H1 (cell line): Measurements from ENCODE around the gene CHRD. TPM values are rescaled to one million over a fixed set of nuclear protein-coding genes. Genes with fewer than 3 reads are reported as not detected.

ENCODE experiments used
- CTCF ChIA-PET: fragments of 300-600 bp; sonication (Branson Sonifier 250); formaldehyde crosslinking; loops from one replicate; lab custom pipeline; 2021; ENCODE audit not compliant: partially characterized antibody; lab: Charles Lee
- POLR2A ChIA-PET: fragments of 300-600 bp; sonication (Branson Sonifier 250); formaldehyde crosslinking; loops from one replicate; lab custom pipeline; 2021; ENCODE audit warnings: inconsistent platforms; ENCODE audit not compliant: partially characterized antibody; lab: Charles Lee
- DNase-seq, 2 experiments: peaks; one replicate each; pipeline versions ENCODE4 v3.0.0 to v3.0.0-alpha.2; 2010 to 2022; ENCODE audit warnings: low spot score in 2 of 2, low read depth in 1 of 2, mixed read lengths in 1 of 2
- FAIRE-seq: peaks from 2 replicates; lab custom pipeline; 2011; peaks lifted over from hg19 to GRCh38; lab: Jason Lieb, UNC
- H2AFZ ChIP-seq: 2 replicates; pipeline ENCODE4 v1.8.1; 2012; ENCODE audit warnings: low read length, inconsistent platforms
- H2AK5ac ChIP-seq: 2 replicates; pipeline ENCODE4 v1.6.1; 2013; ENCODE audit warnings: low read depth, low read length
- H2BK120ac ChIP-seq: replicated peaks from 2 replicates; pipeline ENCODE3; 2013; ENCODE audit warnings: low read depth, low read length, inconsistent platforms
- H2BK12ac ChIP-seq: 2 replicates; pipeline ENCODE4 v1.6.1; 2013; ENCODE audit warnings: low read depth, low read length
- H2BK15ac ChIP-seq: 2 replicates; pipeline ENCODE4 v1.6.1; 2013; ENCODE audit warnings: low read length
- H2BK20ac ChIP-seq: 2 replicates; pipeline ENCODE4 v1.6.1; 2013; ENCODE audit warnings: low read length
- H2BK5ac ChIP-seq: 2 replicates; pipeline ENCODE4 v1.6.1; 2013; ENCODE audit warnings: low read depth, low read length
- H3K14ac ChIP-seq: 2 replicates; pipeline ENCODE4 v1.6.1; 2013; ENCODE audit warnings: inconsistent platforms; ENCODE audit not compliant: insufficient read length
- H3K18ac ChIP-seq: 2 replicates; pipeline ENCODE4 v1.6.1; 2013; ENCODE audit warnings: low read length; ENCODE audit errors: extremely low read depth
- H3K23ac ChIP-seq: 2 replicates; pipeline ENCODE4 v1.6.1; 2013; ENCODE audit warnings: inconsistent platforms; ENCODE audit not compliant: insufficient read length
- H3K23me2 ChIP-seq: 2 replicates; pipeline ENCODE4 v1.6.1; 2013; ENCODE audit warnings: low read depth, low read length
- H3K27ac ChIP-seq: 2 replicates; pipeline ENCODE4 v1.6.1; 2011; ENCODE audit warnings: low read depth, low read length, inconsistent platforms
- H3K27me3 ChIP-seq, 4 experiments: replicated peaks in 1 of 4; 1 replicate in 1 of 4; 2 replicates in 3 of 4; pipeline versions ENCODE4 v1.6.1 to v1.8.1; 2011 to 2013; ENCODE audit warnings: low read length in 3 of 4, mild to moderate bottlenecking in 3 of 4, inconsistent platforms in 2 of 4, mixed read lengths in 2 of 4, moderate library complexity in 1 of 4; ENCODE audit not compliant: control insufficient read depth in 3 of 4, insufficient read depth in 3 of 4; ENCODE audit errors: extremely low read depth in 1 of 4
- H3K36me3 ChIP-seq, 4 experiments: 2 replicates each; pipeline versions ENCODE4 v1.6.1 to v1.8.1; 2011 to 2013; ENCODE audit warnings: mild to moderate bottlenecking in 4 of 4, low read length in 3 of 4, moderate library complexity in 2 of 4, control low read depth in 1 of 4, inconsistent platforms in 1 of 4; ENCODE audit not compliant: insufficient read depth in 4 of 4, control insufficient read depth in 2 of 4
- H3K4ac ChIP-seq: replicated peaks from 2 replicates; pipeline ENCODE3; 2013; ENCODE audit warnings: low read length, low read depth, mixed read lengths, inconsistent platforms; ENCODE audit not compliant: insufficient read length
- H3K4me1 ChIP-seq, 4 experiments: replicated peaks in 1 of 4; 1 replicate in 1 of 4; 2 replicates in 3 of 4; pipeline versions ENCODE4 v1.6.1 to v1.8.1; 2011 to 2013; ENCODE audit warnings: low read length in 3 of 4, inconsistent platforms in 2 of 4, mixed read lengths in 1 of 4; ENCODE audit not compliant: insufficient read depth in 4 of 4, control insufficient read depth in 3 of 4
- H3K4me2 ChIP-seq, 2 experiments: 2 replicates each; pipeline versions ENCODE4 v1.6.1 to v1.8.1; 2011 to 2013; ENCODE audit warnings: low read depth in 2 of 2, low read length in 2 of 2, control low read depth in 1 of 2, inconsistent platforms in 1 of 2, mild to moderate bottlenecking in 1 of 2; ENCODE audit not compliant: insufficient read depth in 1 of 2
- H3K4me3 ChIP-seq, 4 experiments: fragments of 200-600, 300-600 bp in 1 of 4; sonication (generic), shearing (Covaris generic), sonication (Bioruptor Twin) in 1 of 4; 2 replicates each; pipeline versions ENCODE4 v1.5.1 to v1.8.1; 2011 to 2016; ENCODE audit warnings: low read length in 4 of 4, low read depth in 3 of 4, control low read depth in 2 of 4, inconsistent platforms in 2 of 4, mild to moderate bottlenecking in 2 of 4, mixed read lengths in 1 of 4, moderate library complexity in 1 of 4; ENCODE audit not compliant: insufficient read depth in 2 of 4; ENCODE audit errors: extremely low read depth in 1 of 4
- H3K56ac ChIP-seq: replicated peaks from 2 replicates; pipeline ENCODE3; 2013; ENCODE audit warnings: low read depth, mild to moderate bottlenecking, mixed read lengths, low read length, inconsistent platforms; ENCODE audit not compliant: insufficient read length
- H3K79me1 ChIP-seq: 2 replicates; pipeline ENCODE4 v1.6.1; 2013; ENCODE audit warnings: low read depth, low read length, control low read depth
- H3K79me2 ChIP-seq, 2 experiments: 2 replicates each; pipeline versions ENCODE4 v1.6.1 to v1.8.1; 2012 to 2013; ENCODE audit warnings: low read length in 2 of 2, mild to moderate bottlenecking in 2 of 2, inconsistent platforms in 1 of 2; ENCODE audit not compliant: insufficient read depth in 2 of 2, control insufficient read depth in 1 of 2
- H3K9ac ChIP-seq, 4 experiments: replicated peaks in 1 of 4; 1 replicate in 1 of 4; 2 replicates in 3 of 4; pipeline versions ENCODE4 v1.6.1 to v1.8.1; 2011 to 2013; ENCODE audit warnings: low read depth in 3 of 4, low read length in 3 of 4, control low read depth in 2 of 4, mild to moderate bottlenecking in 2 of 4, moderate library complexity in 2 of 4, inconsistent platforms in 1 of 4; ENCODE audit errors: extremely low read depth in 1 of 4
- H3K9me3 ChIP-seq, 2 experiments: 2 replicates each; pipeline versions ENCODE4 v1.6.1 to v1.8.1; 2012 to 2013; ENCODE audit warnings: mild to moderate bottlenecking in 2 of 2, moderate library complexity in 2 of 2, control low read depth in 1 of 2, inconsistent platforms in 1 of 2, low read depth in 1 of 2, low read length in 1 of 2, mixed read lengths in 1 of 2; ENCODE audit not compliant: insufficient read depth in 2 of 2
- H4K20me1 ChIP-seq, 2 experiments: replicated peaks in 1 of 2; 2 replicates each; pipeline versions ENCODE3 to v1.8.1; 2011 to 2013; ENCODE audit warnings: inconsistent platforms in 2 of 2, low read length in 2 of 2, mild to moderate bottlenecking in 1 of 2; ENCODE audit not compliant: insufficient read depth in 2 of 2, control insufficient read depth in 1 of 2
- H4K5ac ChIP-seq: 2 replicates; pipeline ENCODE4 v1.6.1; 2013; ENCODE audit warnings: low read length, low read depth, mixed read lengths, inconsistent platforms; ENCODE audit not compliant: insufficient read length
- H4K8ac ChIP-seq: 2 replicates; pipeline ENCODE4 v1.8.0; 2013; ENCODE audit warnings: mild to moderate bottlenecking, moderate library complexity, low read length, inconsistent platforms; ENCODE audit not compliant: insufficient read depth; ENCODE audit errors: extremely low read depth
- H4K91ac ChIP-seq: replicated peaks from 2 replicates; pipeline ENCODE3; 2013; ENCODE audit warnings: low read length, mixed read lengths, inconsistent platforms; ENCODE audit not compliant: insufficient read length
- ASH2L ChIP-seq: fragments of 200-600, 300-600 bp; sonication (generic); IDR thresholded peaks from one replicate; pipeline ENCODE4 v1.7.1; 2017; ENCODE audit warnings: low read length
- CHD1 ChIP-seq: IDR thresholded peaks from 2 replicates; pipeline ENCODE4 v1.6.1; 2012; ENCODE audit warnings: low read depth, low read length, improper control_type of control experiment
- CREB1 ChIP-seq: IDR thresholded peaks from 2 replicates; pipeline ENCODE4 v1.6.1; 2012; ENCODE audit warnings: inconsistent platforms
- GTF2F1 ChIP-seq: IDR thresholded peaks from 2 replicates; pipeline ENCODE4 v1.6.1; 2012; ENCODE audit warnings: low read depth, low read length, improper control_type of control experiment, borderline replicate concordance
- KDM5A ChIP-seq: fragments of 200-600 bp; IDR thresholded peaks from 2 replicates; pipeline ENCODE4 v1.7.1; 2012; ENCODE audit warnings: mild to moderate bottlenecking, low read length, inconsistent platforms, mixed read lengths
- MAFK ChIP-seq: IDR thresholded peaks from 2 replicates; pipeline ENCODE4 v1.6.1; 2012; ENCODE audit warnings: low read depth, mild to moderate bottlenecking, improper control_type of control experiment, low read length
- SAP30 ChIP-seq: fragments of 300-600 bp; sonication (generic); IDR thresholded peaks from 2 replicates; pipeline ENCODE4 v1.7.1; 2012; ENCODE audit warnings: low read length, moderate library complexity, mild to moderate bottlenecking, inconsistent platforms; ENCODE audit not compliant: insufficient read depth, insufficient replicate concordance
- SIX5 ChIP-seq: IDR thresholded peaks from 2 replicates; pipeline ENCODE4 v1.6.1; 2011; ENCODE audit warnings: mild to moderate bottlenecking, low read depth, low read length
- SP1 ChIP-seq: IDR thresholded peaks from 2 replicates; pipeline ENCODE4 v1.6.1; 2011; ENCODE audit warnings: low read depth, low read length
- SRF ChIP-seq: IDR thresholded peaks from 2 replicates; pipeline ENCODE4 v1.6.1; 2011; ENCODE audit warnings: mild to moderate bottlenecking, low read depth, low read length, moderate library complexity
- TAF7 ChIP-seq: optimal IDR thresholded peaks from 2 replicates; pipeline ENCODE3; 2011; ENCODE audit warnings: low read depth, mild to moderate bottlenecking, inconsistent platforms, low read length, moderate library complexity, borderline replicate concordance
- TCF12 ChIP-seq: IDR thresholded peaks from 2 replicates; pipeline ENCODE4 v1.6.1; 2011; ENCODE audit warnings: low read depth, mild to moderate bottlenecking, low read length
- WGBS, 2 experiments: shearing (Covaris generic) in 1 of 2; methylation state at CpG; one replicate each; pipeline versions ENCODE4 v1.1.6 to v1.1.7; 2013 to 2015; ENCODE audit warnings: low lambda C conversion rate in 2 of 2, mixed read lengths in 2 of 2, inconsistent platforms in 1 of 2, low coverage in 1 of 2, missing lambda C conversion rate in 1 of 2; ENCODE audit not compliant: insufficient replicate concordance in 2 of 2, insufficient coverage in 1 of 2, insufficient read length in 1 of 2; ENCODE audit errors: extremely low coverage in 1 of 2, missing lambda C conversion rate in 1 of 2; 5-methylcytosine and 5-hydroxymethylcytosine counted together
- polyA plus RNA-seq, 7 experiments: library from polyadenylated mRNA; depleted of rRNA in 3 of 7; stranded (reverse) in 5 of 7; unstranded in 2 of 7; fragments of >200 nt in 5 of 7; fragments of 200-250 nt in 2 of 7; gene quantifications; 1 replicate in 5 of 7; 2 replicates in 1 of 7; 4 replicates in 1 of 7; pipeline versions ENCODE4 v1.2.1 to v1.2.3, GENCODE V29; 2011 to 2013; ENCODE audit warnings: missing spikeins in 2 of 7, mixed read lengths in 2 of 7
- total RNA-seq: library from RNA; stranded (reverse); fragmentation: NEBNext Ultra II Directional; extraction: Animal tissue kit (Norgen Biotek cat#: 25700); gene quantifications from 2 replicates; pipeline ENCODE4 v1.2.1, GENCODE V29; 2021
- TF ChIP-seq, protein P1 (sequence below): IDR thresholded peaks from 2 replicates; pipeline ENCODE4 v1.6.1; 2012; ENCODE audit warnings: inconsistent platforms

CHRD gene
- total and polyA plus RNA-seq, 2 of the 8 experiments (the other 6 are each of a cell fraction or from before 2014, with no cell fraction given), result 0.62 to 0.86 TPM

DNA sequence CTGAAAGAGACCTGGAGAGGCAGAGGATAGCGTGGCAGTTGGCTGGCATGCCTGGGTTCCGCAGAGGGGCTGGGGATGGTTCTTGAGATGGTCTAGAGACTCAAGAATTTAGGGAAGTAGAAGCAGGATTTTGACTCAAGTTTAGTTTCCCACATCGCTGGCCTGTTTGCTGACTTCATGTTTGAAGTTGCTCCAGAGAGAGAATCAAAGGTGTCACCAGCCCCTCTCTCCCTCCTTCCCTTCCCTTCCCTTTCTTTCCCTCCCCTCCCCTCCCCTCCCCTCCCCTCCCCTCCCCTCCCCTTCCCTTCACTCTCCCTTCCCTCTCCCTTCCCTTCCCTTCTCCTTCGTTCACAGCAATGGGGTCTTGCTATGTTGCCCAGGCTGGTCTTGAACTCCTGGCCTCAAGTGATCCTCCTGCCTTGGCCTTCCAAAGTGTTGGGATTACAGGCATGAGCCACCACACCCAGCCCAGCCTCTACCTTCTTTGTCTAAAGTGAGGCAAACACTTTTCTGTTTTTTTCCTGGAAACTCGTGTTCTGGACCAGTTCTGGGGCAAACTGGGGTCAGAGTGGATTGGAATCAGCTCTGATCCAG, 10.2 kb downstream of the CHRD start:
- H3K4me2 ChIP-seq, result no peak overlapping the region
- no peaks in the 10 kb centered on the region for H3K23me2 ChIP-seq
- POLR2A ChIA-PET, result interaction anchor here (0.8 to 1.7 kb wide), 3 partner anchors 9 to 31 kb away, joined by 3 to 5 read pairs (median 4); no protein-coding TSS in a partner anchor
- H2AK5ac ChIP-seq, result no peak overlapping the region
- H4K91ac ChIP-seq, result no peak overlapping the region
- no peak overlapping the region for H3K4me3 ChIP-seq
- H3K18ac ChIP-seq, result no peak overlapping the region
- H3K23ac ChIP-seq, result no peak overlapping the region
- H4K5ac ChIP-seq, result no peak overlapping the region
- no peaks in the 10 kb centered on the region for H4K20me1 ChIP-seq
- no peak for FAIRE-seq
- no peak overlapping the region for H2BK5ac ChIP-seq
- no peaks in the 10 kb centered on the region; a peak in 3 of 7 replicates for H3K27me3 ChIP-seq
- CTCF ChIA-PET, result interaction anchor here (0.8 to 4.2 kb wide), 15 partner anchors 9 to 152 kb away, joined by 3 to 34 read pairs (median 4); no protein-coding TSS in a partner anchor
- H2BK15ac ChIP-seq, result no peak overlapping the region
- no peak overlapping the region for H3K4ac ChIP-seq
- H2BK20ac ChIP-seq, result no peak overlapping the region
- no peak overlapping the region for H3K14ac ChIP-seq
- no peaks in the 10 kb centered on the region for H3K79me1 ChIP-seq
- no peak overlapping the region for H2BK12ac ChIP-seq
- DNase-seq, result no peak
- no peaks in the 10 kb centered on the region for H3K79me2 ChIP-seq
- no peak overlapping the region for H2AFZ ChIP-seq
- H2BK120ac ChIP-seq, result no peak overlapping the region
- no peak overlapping the region for H3K27ac ChIP-seq
- no peaks in the 10 kb centered on the region for H3K36me3 ChIP-seq
- no peak overlapping the region for H3K9ac ChIP-seq
- H3K4me1 ChIP-seq, result peaks cover 0 to 3% (median 0%) of the 10 kb centered on the region in 4 experiments; a peak in 2 of 7 replicates
- no peak overlapping the region for H4K8ac ChIP-seq
- WGBS, 2 experiments, result 71% methylated on average over 5 of the region's 5 CpGs; no CpG with 5 or more reads in 1 of the 2 experiments
- no peaks in the 10 kb centered on the region for H3K9me3 ChIP-seq
- H3K56ac ChIP-seq, result no peak overlapping the region
- TF ChIP-seq CHD1 (no peak), TAF7 (no peak), SIX5 (no peak), TCF12 (no peak), CREB1 (no peak), SRF (no peak), MAFK (no peak), ASH2L (no peak), SP1 (no peak), SAP30 (no peak), GTF2F1 (no peak), KDM5A (no peak)
- TF ChIP-seq, protein P1, sequence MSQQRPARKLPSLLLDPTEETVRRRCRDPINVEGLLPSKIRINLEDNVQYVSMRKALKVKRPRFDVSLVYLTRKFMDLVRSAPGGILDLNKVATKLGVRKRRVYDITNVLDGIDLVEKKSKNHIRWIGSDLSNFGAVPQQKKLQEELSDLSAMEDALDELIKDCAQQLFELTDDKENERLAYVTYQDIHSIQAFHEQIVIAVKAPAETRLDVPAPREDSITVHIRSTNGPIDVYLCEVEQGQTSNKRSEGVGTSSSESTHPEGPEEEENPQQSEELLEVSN, result no peak
